Superior temporal gyrus (tissue), 1 donor: ENCODE data around the gene ZIK1.

Experiments used
- DNase-seq: peaks from one replicate; pipeline ENCODE4 v3.0.0-alpha.2; 2016; ENCODE audit errors: extremely low spot score

ZIK1 gene

DNA sequence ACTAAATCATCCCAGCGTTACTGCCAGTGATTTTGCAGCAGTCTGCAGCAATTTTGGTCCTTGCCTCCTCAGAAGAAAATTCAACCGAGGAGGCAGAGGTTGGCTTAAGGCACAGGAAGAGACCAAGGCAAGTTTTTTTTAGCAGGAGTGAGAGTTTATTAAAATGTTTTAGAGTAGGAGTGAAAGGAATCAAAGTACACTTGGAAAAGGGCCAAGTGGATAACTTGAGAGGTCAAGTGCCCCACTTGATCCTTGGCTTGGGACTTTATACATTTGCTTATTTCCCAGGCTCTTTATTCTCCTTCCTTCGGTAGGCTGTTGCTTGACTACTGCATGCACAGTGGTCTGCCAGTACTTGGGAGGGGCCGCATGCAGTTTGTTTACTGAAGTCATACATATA, 27.2 kb downstream of the ZIK1 start:
- no peak for DNase-seq

DNA sequence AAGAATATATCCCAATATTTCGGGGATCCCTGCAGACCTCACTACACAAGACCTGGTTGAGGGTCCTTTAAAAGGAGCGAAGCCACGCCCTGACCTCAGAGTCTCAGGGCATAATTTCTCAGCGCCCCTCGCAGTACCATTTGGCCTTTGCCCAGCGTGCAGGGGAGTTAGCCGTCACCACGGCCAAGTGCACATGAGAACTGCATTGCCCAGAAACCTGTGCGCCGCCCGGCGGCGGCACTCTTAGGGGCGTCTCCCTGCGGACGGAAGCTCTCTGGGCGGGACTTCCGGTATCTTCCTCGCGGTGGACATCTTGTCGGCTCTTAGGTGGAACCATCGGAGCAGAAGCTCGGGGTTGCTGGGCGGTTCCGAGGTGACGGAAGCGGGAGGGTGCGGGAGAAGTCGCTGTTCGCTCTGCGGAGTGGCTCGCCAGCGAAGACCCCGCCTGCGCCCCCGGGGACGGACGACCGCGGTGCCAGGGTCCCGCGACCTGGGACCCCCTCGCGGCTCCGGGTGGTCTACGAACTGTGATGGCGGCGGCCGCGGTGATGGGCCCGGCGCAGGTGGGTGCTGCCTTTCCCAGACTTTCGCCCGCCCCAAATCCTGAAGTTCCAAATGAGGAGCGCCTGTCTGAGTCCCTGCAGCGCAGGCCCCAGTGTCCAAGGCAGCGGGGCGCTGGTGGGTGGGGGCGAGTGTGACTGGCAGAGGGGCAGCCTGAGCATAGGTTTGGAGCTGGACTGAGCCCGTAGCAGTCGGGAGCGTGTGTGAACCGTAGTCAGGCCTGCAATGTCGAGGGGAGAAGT, 30.2 kb downstream of the ZIK1 start, which contains the start of gene ZNF134:
Gene ZNF134 (plus strand): TSS at position 302 of the 803 bp plus-strand sequence. CDS start 5,227 bp downstream, outside the sequence.
- DNase-seq, result peak; percentile 93

DNA sequence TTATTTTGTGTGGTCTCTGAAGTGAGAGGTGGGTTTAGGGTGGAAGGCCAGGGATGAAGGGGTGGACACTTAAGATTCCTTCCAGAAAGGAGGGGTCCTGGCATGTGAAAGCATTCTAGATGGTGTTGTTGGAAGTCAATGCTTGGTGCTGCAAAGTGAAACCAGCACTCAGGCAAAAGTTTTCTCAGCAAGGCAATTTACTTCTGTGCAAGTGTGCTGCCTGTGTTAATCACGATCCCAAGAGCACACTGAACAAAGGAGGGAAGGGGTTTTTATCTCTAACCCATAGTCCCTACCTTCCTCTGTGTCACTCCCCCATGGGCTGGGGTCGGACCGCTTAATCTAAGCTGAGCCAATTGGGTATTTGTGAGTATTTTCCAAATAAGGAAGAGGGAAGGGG, 31.4 kb downstream of the ZIK1 start:
- no peak for DNase-seq

DNA sequence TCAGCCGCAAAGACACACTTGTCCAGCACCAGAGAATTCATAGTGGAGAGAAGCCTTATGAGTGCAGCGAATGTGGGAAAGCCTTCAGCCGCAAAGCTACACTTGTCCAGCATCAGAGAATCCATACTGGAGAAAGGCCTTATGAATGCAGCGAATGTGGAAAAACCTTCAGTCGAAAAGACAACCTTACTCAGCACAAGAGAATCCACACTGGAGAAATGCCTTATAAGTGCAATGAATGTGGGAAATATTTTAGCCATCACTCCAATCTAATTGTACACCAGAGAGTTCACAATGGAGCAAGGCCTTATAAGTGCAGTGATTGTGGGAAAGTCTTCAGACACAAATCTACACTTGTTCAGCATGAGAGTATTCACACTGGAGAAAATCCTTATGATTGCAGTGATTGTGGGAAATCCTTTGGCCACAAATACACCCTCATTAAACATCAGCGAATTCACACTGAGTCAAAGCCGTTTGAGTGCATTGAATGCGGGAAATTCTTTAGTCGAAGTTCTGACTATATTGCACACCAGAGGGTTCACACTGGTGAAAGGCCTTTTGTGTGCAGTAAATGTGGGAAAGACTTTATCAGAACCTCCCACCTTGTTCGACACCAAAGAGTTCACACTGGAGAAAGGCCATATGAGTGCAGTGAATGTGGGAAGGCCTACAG, 36.9 kb downstream of the ZIK1 start:
- no peak for DNase-seq

DNA sequence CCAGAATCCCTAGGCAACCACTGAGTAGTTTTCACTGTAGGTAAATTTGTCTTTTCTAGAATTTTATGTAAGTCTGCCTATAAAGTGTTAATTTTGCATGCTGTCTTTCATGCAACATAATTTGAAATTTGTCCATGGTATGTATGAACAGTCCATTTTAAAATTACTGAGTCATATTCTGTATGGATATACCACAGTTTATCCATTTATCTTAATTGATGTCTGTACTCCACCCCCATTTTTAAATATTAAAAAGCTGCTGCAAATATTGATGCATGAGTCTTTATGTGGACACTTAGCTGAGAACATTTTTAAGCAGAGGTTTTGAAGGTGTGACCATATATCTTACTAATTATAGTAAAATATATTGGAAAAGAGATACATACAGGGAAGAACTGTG, 39.1 kb downstream of the ZIK1 start:
- no peak for DNase-seq

DNA sequence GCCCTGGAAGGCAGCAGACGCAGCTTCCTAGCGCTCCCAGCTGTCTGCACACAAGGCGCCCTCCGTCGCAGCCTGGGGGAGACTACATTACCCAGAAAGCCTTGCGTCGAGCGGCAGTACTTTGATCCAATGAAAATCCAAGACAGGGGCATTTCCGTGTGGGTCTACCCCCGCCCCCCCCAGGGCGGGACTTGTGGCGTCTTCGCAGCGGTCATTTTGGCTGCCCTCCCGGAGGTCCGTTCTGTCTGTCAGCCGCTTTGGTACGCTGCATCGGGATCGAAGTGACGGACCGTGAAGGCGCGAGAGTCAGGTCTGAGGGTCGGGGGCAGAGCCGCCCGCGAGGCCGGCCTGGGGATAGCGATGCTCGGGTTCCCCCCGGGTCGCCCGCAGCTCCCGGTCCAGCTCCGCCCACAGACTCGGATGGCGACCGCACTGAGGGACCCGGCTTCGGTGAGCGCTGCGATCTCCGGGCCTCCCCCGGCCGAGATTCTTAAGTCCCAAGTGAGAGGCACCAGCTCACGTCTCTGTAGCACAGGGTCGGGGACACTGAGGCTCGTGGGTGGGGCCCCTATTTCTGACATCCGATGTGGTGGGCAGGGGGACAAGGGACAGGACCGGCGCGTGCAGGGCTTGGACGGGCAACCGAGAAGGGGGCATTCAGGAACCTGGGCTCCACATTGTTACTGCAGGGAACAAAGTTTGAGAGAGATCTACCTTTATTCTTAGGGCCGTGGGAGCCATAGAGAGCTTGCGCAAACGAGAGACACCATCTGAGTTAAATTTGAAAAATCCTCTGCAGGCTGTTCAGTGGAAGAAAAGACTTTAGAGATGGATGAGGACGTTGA, 49.3 kb downstream of the ZIK1 start, which contains the start of gene ZNF211:
Gene ZNF211 (plus strand): TSS at position 182 of the 845 bp plus-strand sequence. CDS start 179 bp downstream, at position 361.
- peak; percentile 99 for DNase-seq

DNA sequence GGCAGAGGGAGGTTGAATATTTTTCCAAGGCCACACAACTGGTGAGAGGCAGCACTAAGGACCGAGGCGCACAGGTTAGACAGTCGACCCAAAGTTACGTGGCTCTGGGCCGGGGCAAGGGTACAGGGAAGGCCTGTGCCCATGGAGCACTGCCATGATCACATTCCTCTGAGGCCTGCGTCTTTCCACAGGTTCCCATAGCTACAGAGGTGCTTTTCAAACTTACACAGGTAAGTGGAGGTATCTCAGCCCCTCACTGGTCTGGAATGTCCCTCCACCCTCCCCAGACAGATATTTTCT, 49.8 kb downstream of the ZIK1 start:
- no peak for DNase-seq

DNA sequence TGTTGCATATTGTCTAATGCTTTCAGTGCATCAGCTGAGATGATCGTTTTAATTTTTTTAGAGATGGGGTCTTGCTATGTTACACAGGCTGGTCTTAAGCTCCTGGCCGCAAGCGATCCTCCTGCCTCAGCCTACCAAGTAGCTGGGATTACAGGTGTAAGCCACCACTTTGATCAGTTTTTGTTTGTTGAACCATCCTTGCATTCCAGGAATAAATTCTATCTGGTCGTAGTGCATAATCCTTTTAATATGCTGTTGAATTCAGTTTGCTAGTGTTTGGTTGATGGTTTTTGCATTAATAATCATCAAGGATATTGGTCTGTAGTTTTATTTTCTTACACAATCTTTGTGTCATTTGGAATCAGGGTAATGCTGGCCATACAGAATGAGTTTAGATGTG, 53.4 kb downstream of the ZIK1 start:
- no peak for DNase-seq

DNA sequence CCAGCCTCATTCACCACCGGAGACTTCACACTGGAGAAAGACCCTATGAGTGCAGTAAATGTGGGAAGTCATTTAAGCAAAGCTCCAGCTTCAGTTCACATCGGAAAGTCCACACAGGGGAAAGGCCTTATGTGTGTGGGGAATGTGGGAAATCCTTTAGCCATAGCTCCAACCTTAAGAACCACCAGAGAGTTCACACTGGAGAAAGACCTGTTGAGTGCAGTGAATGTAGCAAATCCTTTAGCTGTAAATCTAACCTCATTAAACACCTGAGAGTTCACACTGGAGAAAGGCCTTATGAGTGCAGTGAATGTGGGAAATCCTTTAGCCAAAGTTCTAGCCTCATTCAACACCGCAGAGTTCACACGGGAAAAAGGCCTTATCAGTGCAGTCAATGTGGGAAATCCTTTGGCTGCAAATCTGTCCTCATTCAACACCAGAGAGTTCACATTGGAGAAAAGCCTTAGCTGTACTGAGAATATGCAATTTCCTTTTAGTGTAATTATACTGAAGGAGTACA, 57.8 kb downstream of the ZIK1 start:
- no peak for DNase-seq

DNA sequence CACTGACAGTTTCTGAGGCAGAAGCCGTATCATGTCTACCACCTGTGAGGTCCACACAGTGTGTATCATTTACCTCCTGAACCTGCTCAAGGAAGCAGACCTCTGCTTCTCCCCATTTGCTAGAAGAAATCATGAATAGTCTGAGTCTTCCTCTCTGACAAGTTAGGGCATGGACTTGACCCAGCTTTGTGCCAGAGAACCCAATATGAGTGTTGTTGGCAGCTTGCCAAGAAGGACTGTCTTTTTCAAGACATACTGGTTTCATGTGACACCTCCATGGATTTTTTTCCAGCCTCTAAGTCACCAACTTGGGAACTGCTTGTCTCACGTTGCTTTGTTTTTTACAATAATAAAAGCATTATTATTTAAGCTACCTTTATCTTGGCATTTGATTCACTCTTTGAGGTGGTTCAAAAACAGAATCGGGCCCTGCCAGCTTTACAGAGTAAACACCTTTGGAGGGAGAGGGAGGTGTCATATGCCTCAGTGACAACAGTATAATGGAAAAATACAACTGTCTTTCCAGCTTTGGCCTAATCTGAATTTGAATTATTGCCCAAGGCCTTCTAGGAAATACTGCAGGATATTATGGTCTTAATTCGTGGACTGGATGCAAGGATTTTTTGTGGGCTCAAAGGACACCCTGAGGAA, 58.6 kb downstream of the ZIK1 start:
- no peak for DNase-seq
